Left lobe of liver (tissue), 2 donors: ENCODE measurements around the gene SUN3. TPM values are rescaled to one million over a fixed set of nuclear protein-coding genes. Genes with fewer than 3 reads are reported as not detected.
A peak's percentile ranks its signal among the peaks of the same experiment; 100 is the strongest.
"Not testable (repeated sequence)": the region's sequence is repeated elsewhere in the genome, so short reads cannot be mapped to it uniquely, and the experiment has no call there.

Experiments
- ATAC-seq: fragments of 200-7000 bp; cut with Tn5 transposase; one replicate; pipeline ENCODE4 v1.9.1; 2020; ENCODE audit warnings: mild to moderate bottlenecking, moderate library complexity
- DNase-seq: peaks from one replicate; pipeline ENCODE4 v3.0.0-alpha.2; 2020; ENCODE audit warnings: low spot score
- total RNA-seq: library from RNA; stranded (reverse); gene quantifications from one replicate; pipeline ENCODE4 v1.2.1, GENCODE V29; 2021
- donor health status: DM: no; HTN: no; CAD: no; lungs with moderate emphysema.
- donor health status: DM: no; HTN: yes; CAD: no.

SUN3 gene
- total RNA-seq, 1 donor from 2014 or later, result not detected

DNA sequence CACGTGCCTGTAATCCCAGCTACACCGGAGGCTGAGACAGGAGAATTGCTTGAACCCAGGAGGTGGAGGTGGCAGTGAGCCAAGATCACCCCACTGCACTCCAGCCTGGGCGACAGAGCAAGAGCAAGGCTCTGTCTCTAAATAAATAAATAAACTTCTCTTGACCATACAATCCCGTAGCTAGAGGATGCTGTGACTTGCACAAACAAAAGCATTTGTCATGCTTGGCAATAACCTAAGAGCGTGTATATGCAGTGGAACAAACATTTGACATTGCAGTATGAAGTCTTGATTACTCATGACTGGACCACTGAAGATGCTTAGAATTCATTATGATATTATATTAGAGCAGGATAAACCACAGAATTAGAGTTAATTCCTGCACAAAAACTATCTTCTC lies 5.0 kb upstream of the SUN3 start:
- DNase-seq (no peak), ATAC-seq (no peak)

DNA sequence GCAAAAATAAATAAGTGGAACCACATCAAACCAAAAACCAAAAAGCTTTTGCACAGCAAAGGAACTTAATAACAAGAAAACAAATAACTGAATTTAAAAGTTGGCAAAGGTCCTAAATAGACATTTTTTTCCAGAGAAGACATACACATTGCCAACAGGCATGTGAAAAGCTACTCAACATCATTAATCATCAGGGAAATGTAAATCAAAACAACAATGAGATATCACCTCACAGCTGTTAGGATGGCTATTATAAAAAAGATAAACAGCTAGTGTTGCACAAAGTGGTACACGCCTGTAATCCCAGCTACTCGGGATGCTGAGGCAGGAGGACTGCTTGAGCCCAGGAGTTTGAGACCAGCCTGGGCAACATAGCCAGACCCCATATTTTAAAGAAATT lies 2.2 kb upstream of the SUN3 start:
- no peak for ATAC-seq
- DNase-seq, result no peak

DNA sequence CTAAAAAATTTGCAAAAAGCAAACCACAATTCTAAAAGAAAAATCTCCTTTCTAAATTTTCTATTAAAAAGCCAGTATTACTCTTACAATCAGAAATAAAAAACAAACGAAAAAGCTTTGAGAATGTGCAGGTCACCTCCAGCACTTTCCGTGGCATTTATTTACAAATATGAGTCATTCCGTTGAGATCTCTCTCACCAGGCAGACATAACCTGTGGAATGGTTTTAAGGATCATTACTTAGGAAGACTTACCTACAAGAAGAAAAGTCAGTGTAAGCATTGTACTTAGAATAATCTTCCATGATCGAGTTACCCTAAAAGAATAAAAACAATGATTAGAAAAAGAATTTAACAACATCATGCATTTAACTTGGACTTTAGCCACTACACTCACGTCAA lies 3.3 kb downstream of the SUN3 start:
- DNase-seq (no peak), ATAC-seq (no peak)

DNA sequence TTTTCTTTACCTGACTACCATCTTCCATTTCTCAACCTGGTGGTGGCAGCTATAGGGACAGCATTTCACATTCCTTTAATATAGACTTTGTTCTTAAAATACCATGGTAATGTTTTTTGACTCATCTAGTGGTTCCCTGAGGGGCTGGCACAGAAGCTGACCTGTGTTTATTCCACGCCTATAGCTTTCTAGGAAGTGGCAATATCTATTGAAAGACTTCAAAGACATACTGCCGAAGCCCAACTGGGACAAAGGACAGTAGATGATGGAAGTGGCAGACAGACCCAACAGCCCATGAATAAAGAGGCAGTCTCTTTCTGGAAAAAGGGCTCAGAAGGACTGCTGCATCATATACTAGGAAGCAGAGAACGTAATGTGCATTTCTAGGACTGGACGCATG lies 11.2 kb downstream of the SUN3 start:
- ATAC-seq, result no peak
- DNase-seq, result no peak

DNA sequence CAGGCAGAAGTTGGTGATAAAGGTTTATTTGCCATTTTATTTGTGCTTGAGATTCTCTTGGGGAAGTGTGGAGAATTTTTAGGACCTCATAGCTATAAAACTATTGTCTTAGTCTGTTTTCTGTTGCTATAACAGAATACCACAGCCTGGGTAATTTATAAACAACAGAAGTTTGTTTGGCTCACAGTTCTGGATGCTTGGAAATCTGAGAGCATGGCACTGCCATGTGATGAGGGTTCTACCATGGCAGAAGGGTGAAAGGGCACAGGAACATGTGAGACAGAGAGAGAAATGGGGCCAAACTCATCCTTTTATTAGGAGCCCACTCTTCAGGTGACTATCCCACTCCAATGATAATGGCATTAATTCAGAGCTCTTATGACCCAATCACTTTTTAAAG lies 12.3 kb downstream of the SUN3 start:
- no peak for ATAC-seq
- no peak for DNase-seq

DNA sequence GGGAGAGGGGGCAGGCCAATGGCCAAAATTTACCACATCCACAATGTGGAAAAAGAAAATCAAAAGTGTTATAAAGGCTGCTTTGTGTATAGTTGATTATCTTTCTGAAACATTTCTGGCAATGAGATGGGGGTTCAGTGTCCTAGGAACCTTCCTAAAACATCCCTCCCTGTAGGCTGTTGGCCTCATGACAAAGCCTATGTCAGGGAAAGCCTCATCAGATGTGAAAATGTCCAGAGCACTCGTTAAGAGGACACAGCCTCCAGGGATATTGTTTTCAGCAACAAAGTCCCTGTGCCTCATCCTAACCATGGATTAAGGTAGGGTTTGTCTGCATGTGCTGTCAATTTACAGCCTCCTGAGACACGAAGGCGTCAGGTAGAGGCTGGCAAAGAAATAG lies 17.0 kb downstream of the SUN3 start:
- no peak for DNase-seq

DNA sequence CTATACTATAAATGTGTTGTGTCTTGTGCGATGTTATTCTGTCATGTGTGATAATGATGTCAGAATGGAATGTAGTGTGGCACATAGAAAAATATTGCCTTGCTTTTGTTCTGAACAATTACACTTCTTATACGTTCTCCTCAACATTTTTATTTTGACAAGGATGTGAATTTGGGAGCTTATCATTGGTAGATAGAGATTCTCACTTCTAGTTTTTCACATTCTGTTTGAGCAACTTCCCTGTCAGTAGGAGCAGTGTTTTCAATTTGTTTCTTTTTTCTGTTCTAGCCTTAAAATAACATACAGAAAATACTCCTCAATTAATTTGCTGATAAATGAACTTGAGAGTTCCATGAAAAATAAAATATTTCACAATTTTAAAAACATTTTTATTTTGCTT lies 17.6 kb downstream of the SUN3 start:
- no peak for ATAC-seq
- DNase-seq, result no peak

More for the DNA sequence above, 17.0 kb downstream of the SUN3 start:
- no peak for ATAC-seq

DNA sequence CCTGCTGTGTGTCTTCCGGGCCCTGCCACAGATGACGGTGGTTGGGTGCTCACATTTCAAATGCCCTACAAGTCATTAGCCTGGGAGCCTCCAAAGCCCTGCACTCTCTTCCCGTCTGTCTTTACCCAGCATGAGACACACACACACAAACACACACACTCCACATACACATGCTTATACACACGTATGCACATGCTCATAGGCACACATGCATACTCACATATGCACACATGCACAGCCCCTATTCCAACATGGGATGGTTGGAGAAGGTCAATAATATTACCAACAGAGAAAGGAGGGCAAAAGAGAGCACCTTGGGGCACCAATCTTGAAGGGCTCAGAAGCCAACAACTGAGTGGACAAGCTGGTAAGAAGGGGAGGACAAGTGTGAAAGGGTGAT lies 19.0 kb downstream of the SUN3 start:
- DNase-seq (no peak), ATAC-seq (no peak)

DNA sequence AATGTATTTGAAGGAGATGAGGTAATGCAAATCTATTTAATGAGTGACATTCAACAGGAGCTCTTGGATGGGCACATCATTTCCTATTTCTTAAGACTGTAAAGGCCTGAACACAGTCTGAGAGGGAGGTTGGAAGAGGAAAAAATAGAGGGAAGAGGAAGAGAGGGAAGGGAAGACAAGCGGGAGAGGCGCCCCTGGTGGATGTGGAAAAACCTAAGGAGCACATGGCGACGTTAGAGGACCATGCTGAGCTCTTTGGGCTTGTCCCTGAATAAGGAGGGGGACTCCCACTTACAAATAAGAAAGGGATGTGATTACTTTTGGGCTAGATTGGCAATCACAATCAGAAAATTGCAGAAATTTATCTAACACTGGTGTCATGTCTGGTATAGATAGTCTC lies 19.6 kb downstream of the SUN3 start:
- ATAC-seq (no peak), DNase-seq (no peak)

DNA sequence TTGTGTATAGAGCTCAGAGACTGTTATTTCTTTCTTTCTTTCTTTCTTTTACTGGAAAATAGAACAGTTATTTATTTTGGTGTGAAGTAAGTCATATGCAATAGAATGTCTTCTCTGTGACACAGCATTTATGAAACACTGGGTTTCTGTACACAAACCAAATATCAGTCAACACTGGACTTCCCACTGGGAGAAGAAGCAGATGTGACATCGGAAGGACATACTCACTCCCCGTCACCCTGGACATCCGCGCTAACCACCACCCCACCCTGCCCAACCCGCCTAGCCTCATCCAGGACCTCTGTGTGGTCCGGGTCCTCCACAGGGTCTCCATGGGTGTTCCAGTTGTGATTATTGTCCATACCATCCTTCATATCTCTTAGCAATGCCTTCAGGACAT lies 22.0 kb downstream of the SUN3 start:
- no peak for DNase-seq
- no peak for ATAC-seq

DNA sequence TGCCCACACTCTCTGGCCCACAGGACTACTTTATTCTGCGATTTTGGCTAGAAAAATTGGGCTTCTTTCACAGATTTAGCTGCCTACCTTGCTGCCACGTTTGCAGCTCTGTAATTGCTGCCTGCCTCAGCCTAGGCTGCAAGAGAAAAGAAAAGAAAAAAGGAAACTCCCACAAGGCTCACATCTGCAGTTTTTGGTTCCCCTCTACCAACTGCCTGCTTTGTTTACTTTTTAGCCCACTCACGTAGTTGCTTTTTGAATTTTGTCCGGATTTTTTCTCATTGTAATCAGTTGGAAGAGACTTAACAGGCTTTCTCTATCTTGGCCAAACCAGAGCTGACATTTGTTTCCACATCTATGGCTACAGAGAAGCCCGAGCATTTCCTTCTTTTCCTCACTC lies 24.3 kb downstream of the SUN3 start:
- DNase-seq (no peak), ATAC-seq (no peak)

DNA sequence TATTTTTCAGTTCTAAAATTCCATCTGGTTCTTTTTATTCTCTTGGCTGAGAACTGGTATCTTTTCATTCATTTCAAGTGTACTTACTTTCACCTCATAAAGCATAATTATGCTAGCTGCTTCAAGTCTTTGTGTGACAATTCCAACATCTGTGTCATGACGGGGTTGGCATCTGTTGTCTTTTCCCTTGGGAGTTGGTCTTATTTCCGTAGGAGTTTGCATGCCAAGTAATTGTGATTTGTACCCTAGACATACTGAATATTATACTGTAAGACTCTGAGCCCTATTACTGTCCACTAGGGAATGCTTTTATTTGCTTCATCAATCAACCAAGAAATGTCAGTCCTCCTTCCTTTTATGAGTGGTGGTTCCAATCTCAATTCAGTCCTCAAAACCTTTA lies 24.9 kb downstream of the SUN3 start:
- ATAC-seq (no peak), DNase-seq (no peak)

DNA sequence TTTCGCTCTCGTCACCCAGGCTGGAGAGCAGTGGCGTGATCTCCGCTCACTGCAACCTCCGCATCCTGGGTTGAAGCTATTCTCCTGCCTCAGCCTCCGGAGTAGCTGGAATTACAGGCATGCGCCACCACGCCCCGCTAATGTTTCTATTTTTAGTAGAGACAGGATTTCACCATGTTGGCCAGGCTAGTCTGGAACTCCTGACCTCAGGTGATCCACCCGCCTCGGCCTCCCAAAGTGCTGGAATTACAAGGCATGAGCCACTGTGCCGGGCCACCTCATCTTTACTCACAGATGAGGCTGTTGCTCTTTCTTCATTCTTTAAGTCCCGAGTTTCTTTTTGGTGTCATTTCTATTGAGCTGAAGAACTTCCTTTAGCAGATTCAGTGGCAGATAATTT lies 28.7 kb downstream of the SUN3 start:
- DNase-seq, ATAC-seq: not testable (repeated sequence)

DNA sequence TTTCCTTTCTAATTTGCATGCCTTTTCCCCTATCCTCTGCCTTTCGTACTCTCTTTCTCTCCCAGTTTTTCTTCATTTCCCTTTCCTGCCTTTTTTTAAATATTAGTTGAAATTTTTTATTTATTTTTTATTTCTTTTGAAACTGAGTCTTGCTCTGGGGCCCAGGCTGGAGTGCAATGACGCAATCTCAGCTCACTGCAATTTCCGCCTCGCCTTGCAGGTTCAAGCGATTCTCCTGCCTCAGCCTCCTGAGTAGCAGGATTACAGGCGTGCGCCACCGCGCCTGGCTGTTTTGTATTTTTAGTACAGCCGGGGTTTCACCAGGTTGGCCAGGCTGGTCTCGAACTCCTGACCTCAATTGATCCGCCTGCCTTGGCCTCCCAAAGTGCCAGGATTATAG lies 29.5 kb downstream of the SUN3 start:
- ATAC-seq, result no peak

DNA sequence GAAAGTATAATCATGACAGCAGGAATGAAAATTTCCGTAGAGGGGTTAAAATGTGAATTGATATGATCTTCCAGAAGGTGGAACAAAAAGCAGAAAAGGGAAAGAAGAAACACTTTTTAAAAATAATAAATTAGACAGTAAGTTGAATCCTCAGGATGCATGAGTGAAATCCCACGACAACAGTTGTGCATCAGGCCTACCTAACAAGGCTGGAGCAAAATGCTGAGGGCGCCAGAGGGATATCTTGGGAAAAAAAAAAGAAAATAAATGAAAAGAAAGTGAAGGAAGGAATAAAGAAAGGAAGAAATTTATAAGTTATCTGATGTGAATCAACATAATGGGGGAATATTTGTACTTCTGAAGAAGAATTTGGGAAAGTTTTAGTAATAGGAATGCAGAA lies 36.5 kb downstream of the SUN3 start:
- DNase-seq (no peak), ATAC-seq (no peak)

More for the DNA sequence above, 29.5 kb downstream of the SUN3 start:
- DNase-seq, result no peak

DNA sequence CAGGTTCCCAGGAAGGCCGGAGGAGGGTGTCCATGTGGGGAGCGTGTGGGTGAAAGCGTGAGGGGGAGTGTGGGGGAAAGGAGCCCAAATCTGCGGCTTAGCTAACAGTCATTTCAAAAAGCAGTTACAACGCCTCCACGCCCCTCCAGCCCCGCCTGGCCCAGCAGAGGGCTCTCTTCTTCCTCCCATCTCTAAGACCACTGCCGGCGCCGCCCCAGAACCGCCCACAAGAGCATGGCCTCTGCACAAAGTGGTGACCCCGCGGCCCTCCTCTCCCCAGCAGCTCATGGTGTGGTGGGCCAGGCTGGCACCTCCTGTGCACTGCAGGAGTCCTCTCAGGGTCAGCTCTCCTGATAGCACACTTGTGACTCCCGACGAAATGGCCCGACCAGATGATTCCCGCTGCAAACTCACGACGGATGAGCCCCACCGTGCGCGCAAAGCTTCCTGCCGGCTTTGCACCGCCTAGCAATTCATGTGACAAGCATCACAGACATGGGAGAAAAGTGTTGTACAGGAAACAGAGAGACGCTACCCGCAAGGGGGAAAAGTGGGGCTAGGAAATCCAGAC lies 37.1 kb downstream of the SUN3 start:
- ATAC-seq (peak; percentile 99), DNase-seq (peak; percentile 85)

DNA sequence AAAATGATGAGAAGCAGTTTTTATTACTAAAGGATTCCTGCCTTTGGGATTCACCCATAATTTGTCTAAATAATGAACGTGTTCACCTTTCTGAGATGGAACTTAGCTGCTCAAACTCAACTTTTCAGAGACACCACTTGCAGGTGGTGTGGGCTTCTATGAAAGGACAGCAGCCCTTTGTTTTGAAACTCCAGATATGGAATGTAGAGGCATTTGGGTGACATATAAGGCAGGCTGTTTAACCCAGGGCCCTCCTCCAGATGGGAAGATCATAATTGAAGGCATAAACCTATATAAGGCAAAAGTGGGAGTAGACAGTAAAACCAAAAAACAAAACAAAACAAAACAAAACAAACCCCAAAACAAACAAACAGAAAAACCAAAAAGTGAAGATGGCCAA lies 37.6 kb downstream of the SUN3 start:
- ATAC-seq, result no peak
- DNase-seq, result no peak

DNA sequence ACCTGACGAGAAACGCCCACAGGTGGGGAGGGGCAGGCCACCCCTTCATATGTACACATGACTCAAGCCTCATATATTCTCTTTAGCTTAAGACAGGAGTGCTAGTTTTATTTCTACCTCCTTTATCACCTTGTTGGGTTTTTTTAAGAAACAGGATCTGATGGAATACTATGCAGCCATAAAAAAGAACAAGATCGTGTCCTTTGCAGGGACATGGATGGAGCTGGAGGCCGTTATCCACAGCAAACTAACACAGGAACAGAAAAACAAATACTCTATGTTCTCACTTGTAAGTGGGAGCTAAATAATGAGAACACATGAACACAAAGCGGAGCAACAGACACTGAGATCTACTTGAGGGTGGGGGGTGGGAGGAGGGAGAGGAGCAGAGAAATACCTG lies 38.3 kb downstream of the SUN3 start:
- ATAC-seq (no peak), DNase-seq (no peak)

DNA sequence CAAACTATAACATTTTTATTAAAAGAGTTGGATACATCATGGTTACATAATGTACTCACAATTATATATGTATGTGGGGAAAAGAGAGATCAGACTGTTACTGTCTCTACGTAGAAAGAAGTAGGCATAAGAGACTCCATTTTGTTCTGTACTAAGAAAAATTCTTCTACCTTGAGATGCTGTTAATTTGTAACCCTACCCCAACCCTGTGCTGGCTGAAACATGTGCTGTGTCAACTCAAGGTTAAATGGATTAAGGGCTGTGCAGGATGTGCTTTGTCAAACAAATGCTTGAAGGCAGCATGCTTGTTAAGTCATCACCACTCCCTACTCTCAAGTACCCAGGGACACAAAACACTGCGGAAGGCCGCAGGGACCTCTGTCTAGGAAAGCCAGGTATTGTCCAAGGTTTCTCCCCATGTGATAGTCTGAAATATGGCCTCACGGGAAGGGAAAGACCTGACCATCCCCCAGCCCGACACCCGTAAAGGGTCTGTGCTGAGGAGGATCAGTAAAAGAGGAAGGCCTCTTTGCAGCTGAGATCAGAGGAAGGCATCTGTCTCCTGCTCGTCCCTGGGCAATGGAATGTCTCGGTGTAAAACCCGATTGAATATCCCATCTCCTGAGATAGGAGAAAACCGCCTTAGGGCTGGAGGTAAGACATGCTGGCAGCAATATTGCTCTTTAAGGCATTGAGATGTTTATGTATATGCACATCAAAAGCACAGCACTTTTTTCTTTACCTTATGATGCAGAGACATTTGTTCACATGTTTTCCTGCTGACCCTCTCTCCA lies 39.1 kb downstream of the SUN3 start:
- not testable (repeated sequence) for ATAC-seq

DNA sequence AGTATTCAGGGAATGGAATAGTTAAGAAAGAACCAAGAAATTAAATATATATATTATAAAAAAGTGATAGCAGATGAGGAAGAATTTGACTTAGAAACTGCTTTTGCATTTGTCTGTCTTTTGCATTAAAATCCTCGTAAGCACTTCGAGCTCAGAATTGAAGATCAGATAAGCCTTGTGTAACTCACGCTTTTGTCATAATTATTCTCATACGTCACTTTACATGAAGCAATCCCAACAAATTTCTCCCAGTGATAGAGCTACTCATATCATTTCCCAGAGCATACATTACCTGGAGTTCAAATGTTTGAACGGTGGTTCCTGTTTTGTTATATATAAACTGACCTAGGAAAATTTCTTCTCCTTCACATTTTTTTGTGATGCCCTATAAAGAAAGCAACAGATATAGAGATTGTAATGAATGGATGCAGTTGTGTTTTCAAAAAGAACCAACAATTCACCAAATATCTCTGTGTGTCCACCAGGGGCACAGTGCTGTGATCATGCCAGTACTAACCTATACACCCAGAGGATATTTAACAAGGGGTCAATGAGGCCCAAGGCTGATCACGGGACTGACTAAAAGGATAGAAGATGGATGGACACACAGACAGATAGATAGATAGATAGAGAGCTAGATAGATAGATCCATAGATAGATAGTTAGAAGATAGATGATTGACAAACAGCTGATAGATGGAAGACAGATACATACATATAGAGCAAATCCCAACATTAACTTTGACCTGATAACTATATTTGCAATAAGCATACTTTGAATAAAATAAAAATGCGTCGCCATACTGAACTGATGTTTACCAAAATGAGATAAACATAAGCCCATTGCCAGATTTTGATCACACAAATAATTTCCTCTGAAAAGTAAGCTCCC lies 40.2 kb downstream of the SUN3 start:
- DNase-seq (no peak), ATAC-seq (no peak)

More for the DNA sequence above, 39.1 kb downstream of the SUN3 start:
- DNase-seq, result not testable (repeated sequence)

DNA sequence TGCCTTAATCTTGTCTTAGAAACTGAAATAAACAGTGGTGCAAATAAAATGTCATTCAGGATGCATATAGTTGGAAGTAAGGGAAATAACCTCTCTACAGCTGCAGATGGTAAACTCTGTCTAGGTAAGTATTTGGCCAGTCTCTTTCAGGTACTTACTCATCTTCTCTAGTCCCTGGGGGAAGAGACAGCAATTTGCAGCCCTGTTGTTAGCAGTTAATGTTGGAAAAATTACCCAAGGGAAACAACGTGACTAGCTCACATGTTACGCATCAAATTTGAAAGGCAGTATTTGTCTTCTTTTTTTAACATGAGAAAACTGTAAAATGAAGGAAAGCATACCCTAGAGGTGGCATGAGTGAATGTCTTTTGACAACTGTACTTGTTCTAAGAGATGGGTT lies 46.3 kb downstream of the SUN3 start:
- ATAC-seq (no peak), DNase-seq (no peak)

DNA sequence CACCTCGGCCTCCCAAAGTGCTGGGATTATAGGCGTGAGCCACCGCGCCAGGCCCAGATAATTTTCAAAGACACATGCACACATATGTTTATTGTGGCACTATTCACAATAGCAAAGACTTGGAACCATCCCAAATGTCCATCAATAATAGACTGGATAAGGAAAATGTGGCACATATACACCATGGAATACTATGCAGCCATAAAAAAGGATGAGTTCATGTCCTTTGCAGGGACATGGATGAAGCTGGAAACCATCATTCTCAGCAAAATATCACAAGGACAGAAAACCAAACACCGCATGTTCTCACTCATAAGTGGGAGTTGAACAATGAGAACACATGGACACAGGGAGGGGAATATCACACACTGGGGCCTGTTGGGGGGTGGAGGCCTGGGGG lies 48.3 kb downstream of the SUN3 start:
- not testable (repeated sequence) for ATAC-seq, DNase-seq
